Activated B cell treated with CpG ODN at 0.5 μM for 24 hours (primary cell): ENCODE measurements around the gene ASMT. TPM values are rescaled to one million over a fixed set of nuclear protein-coding genes. Genes with fewer than 3 reads are reported as not detected.

Source experiments
- ATAC-seq: fragments of 200-7000 bp; cut with Tn5 transposase; one replicate; pipeline ENCODE4 v1.10.0; 2021; ENCODE audit warnings: low read depth, mild to moderate bottlenecking, moderate library complexity
- CTCF ChIA-PET: fragments of 350-600 bp; sonication (Branson Sonifier 250); formaldehyde crosslinking; loops from one replicate; lab custom pipeline; 2021; ENCODE audit warnings: antibody characterized with exemption; lab: Charles Lee
- POLR2A ChIA-PET: fragments of 350-600 bp; sonication (Branson Sonifier 250); formaldehyde crosslinking; loops from one replicate; lab custom pipeline; 2021; ENCODE audit warnings: antibody characterized with exemption; lab: Charles Lee
- DNase-seq: peaks from one replicate; pipeline ENCODE4 v3.0.0; 2022
- H3K27ac Mint-ChIP-seq: one replicate; pipeline ENCODE4 v1.8.0; 2020; ENCODE audit warnings: mixed read lengths
- H3K27me3 Mint-ChIP-seq: one replicate; pipeline ENCODE4 v1.8.0; 2021; ENCODE audit warnings: mixed read lengths
- H3K36me3 Mint-ChIP-seq: one replicate; pipeline ENCODE4 v1.8.0; 2021; ENCODE audit warnings: low read depth, mixed read lengths
- H3K4me1 Mint-ChIP-seq: one replicate; pipeline ENCODE4 v1.8.0; 2021; ENCODE audit warnings: mixed read lengths
- H3K4me3 Mint-ChIP-seq: one replicate; pipeline ENCODE4 v1.8.0; 2020; ENCODE audit warnings: mild to moderate bottlenecking, mixed read lengths
- H3K9me3 Mint-ChIP-seq: one replicate; pipeline ENCODE4 v1.8.0; 2020; ENCODE audit warnings: mixed read lengths
- CTCF ChIP-seq: fragments of 200-600 bp; IDR thresholded peaks from one replicate; pipeline ENCODE4 v1.8.0; 2022; ENCODE audit warnings: antibody characterized with exemption, mild to moderate bottlenecking
- intact Hi-C: fragments of 100-400 bp; cut with micrococcal nuclease; formaldehyde crosslinking; loops from one replicate; pipeline ENCODE4 v1.15.1; 2024
- total RNA-seq: library from RNA; stranded (reverse); gene quantifications from 2 replicates; pipeline ENCODE4 v1.2.3, GENCODE V29; 2022

ASMT gene
- total RNA-seq, 1 donor from 2014 or later, result 0.44 TPM

- intact Hi-C loops, result no loop called here
- no peak overlapping the region for H3K4me3 Mint-ChIP-seq
- peaks cover 85% of the 10 kb centered on the region for H3K36me3 Mint-ChIP-seq
- no peak overlapping the region for H3K27ac Mint-ChIP-seq
- no peak for TF ChIP-seq CTCF
- ChIA-PET CTCF (no interaction called here), POLR2A (no interaction called here)
- ATAC-seq, result no peak
- H3K9me3 Mint-ChIP-seq, result no peaks in the 10 kb centered on the region
- H3K27me3 Mint-ChIP-seq, result no peaks in the 10 kb centered on the region
- DNase-seq, result no peak
- H3K4me1 Mint-ChIP-seq, result peaks cover 19% of the 10 kb centered on the region
Measured at GRCh38 chrX:1598021-1598875, 16.6 kb upstream of the ASMT start.

DNA sequence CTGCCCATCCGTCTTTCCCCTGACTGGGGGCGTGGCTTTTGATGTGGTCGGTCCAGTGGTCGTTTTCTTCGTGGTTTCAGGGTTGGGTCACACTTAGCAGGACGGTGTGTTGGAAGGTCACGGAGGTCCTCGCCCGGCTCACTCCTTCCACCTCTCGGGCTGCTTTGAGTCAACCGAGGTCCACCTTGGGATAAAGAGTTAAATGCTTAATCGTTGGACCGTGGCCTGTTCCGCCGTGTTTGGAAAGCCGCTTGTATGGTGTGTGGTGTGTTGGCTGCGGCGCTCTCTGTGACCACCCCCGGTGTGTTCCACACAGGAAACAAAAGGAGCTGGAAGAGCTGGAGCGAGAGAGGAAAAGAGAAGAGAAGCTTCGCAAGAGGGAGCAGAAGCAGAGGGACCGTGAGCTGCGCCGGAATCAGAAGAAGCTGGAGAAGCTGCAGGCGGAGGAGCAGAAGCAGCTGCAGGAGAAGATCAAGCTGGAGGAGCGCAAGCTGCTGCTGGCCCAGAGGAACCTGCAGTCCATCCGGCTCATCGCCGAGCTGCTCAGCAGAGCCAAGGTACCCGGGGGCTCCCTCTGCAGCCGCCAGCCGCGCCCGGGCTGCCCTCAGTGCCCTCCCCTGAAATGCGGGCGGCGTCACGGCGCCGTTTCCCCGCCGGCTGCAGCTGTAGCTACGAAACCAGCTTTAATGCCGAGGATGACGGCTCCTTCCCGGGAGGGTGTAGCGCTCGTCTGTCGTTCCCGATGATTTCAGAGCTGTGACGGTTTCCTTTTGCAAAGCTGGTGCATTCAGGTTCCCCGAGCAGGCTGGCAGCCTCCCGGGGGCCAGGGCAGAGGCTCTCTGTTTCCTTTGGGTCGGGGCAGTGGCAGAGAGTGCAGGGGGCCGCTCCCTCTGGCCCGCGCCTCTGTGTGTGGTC lies 15.7 kb upstream of the ASMT start:
- Mint-ChIP-seq H3K4me3 (no peak overlapping the region), H3K36me3 (peaks cover 85% of the 10 kb centered on the region), H3K27ac (no peak overlapping the region), H3K9me3 (no peaks in the 10 kb centered on the region), H3K4me1 (peaks cover 12% of the 10 kb centered on the region), H3K27me3 (no peaks in the 10 kb centered on the region)
- DNase-seq, result no peak
- POLR2A ChIA-PET, result no interaction called here
- no peak for TF ChIP-seq CTCF
- intact Hi-C loops, result no loop called here
- CTCF ChIA-PET, result no interaction called here
- ATAC-seq, result no peak

- Mint-ChIP-seq H3K36me3 (peaks cover 88% of the 10 kb centered on the region), H3K27me3 (no peaks in the 10 kb centered on the region), H3K4me3 (no peak overlapping the region), H3K4me1 (peaks cover 10% of the 10 kb centered on the region), H3K27ac (no peak overlapping the region), H3K9me3 (no peaks in the 10 kb centered on the region)
- DNase-seq (no peak), ATAC-seq (no peak)
- intact Hi-C loops, result no loop called here
- TF ChIP-seq CTCF, result no peak
- ChIA-PET POLR2A (no interaction called here), CTCF (no interaction called here)
Measured at GRCh38 chrX:1599791-1600405, 15.0 kb upstream of the ASMT start.

DNA sequence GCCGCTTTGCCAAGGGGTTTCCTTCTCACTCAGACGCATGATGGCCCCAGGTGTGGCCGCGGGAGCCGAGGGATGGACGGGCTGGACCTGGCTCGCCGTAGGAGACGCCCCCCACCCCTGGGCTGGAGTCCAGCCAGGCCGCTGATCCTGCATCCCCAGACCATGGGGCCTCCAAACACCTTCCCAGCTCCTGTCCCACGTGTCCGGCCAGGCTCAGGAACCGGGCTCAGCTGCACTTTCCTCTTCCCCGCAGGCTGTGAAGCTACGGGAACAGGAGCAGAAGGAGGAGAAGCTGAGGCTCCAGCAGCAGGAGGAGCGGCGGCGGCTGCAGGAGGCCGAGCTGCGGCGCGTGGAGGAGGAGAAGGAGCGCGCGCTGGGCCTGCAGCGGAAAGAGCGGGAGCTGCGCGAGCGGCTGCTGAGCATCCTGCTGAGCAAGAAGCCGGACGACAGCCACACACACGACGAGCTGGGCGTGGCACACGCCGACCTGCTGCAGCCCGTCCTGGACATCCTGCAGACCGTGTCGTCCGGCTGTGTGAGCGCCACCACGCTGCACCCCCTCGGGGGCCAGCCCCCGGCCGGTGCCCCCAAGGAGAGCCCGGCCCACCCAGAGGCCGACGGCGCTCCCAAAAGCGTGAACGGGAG lies 14.3 kb upstream of the ASMT start:
- CTCF ChIA-PET, result no interaction called here
- Mint-ChIP-seq H3K27me3 (no peaks in the 10 kb centered on the region), H3K27ac (no peak overlapping the region), H3K9me3 (no peaks in the 10 kb centered on the region), H3K4me3 (no peak overlapping the region), H3K36me3 (peaks cover 85% of the 10 kb centered on the region), H3K4me1 (peaks cover 5% of the 10 kb centered on the region)
- POLR2A ChIA-PET, result no interaction called here
- no peak for DNase-seq
- intact Hi-C loops, result no loop called here
- no peak for ATAC-seq
- no peak for TF ChIP-seq CTCF
